GM12878 (cell line): ENCODE data around the gene OLR1. TPM values are rescaled to one million over a fixed set of nuclear protein-coding genes. Genes with fewer than 3 reads are reported as not detected.

ENCODE experiments used
- ATF2 ChIP-seq: IDR thresholded peaks from 2 replicates; pipeline ENCODE4 v1.6.1; 2012; ENCODE audit warnings: low read length, inconsistent platforms
- CEBPB ChIP-seq, 2 experiments: fragments of 150-350 bp in 1 of 2; IDR thresholded peaks; 2 replicates each; pipeline ENCODE4 v1.6.1; 2012 to 2014; ENCODE audit warnings: low read depth in 2 of 2, low read length in 2 of 2, borderline replicate concordance in 1 of 2, inconsistent platforms in 1 of 2
- CTCF ChIP-seq, 3 experiments: IDR thresholded peaks in 2 of 3; conservative IDR thresholded peaks in 1 of 3; 2 replicates each; pipeline ENCODE4 v1.5.1; 2011; ENCODE audit warnings: low read depth in 3 of 3, low read length in 3 of 3, mild to moderate bottlenecking in 3 of 3, control low read depth in 2 of 3, moderate library complexity in 2 of 3, inconsistent platforms in 1 of 3, mixed read lengths in 1 of 3; ENCODE audit not compliant: control insufficient read depth in 2 of 3, insufficient read depth in 1 of 3; ENCODE audit errors: extremely low read depth in 1 of 3
- LARP7 ChIP-seq: fragments of 450-650 bp; IDR thresholded peaks from 2 replicates; pipeline ENCODE4 v1.6.1; 2017; ENCODE audit warnings: mild to moderate bottlenecking
- NRF1 ChIP-seq: conservative IDR thresholded peaks from 2 replicates; pipeline ENCODE4 v1.6.1; 2011; ENCODE audit warnings: mild to moderate bottlenecking, low read depth, low read length, improper control_type of control experiment
- RUNX3 ChIP-seq: IDR thresholded peaks from 2 replicates; pipeline ENCODE4 v1.6.1; 2012; ENCODE audit warnings: low read length, inconsistent platforms
- polyA plus RNA-seq, 11 experiments: library from polyadenylated mRNA; depleted of rRNA in 4 of 11; unstranded in 6 of 11; stranded (reverse) in 5 of 11; fragments of >200 nt; fragmentation: Nextera tagmentation in 4 of 11; fragmentation: Illumina TruSeq in 1 of 11; extraction: Ambion mirVana in 4 of 11; extraction: Trizol in 1 of 11; gene quantifications; 1 replicate in 1 of 11; 2 replicates in 10 of 11; pipeline versions ENCODE4 v1.2.1 to v1.2.3, GENCODE V29; 2011 to 2016; ENCODE audit warnings: inconsistent platforms in 2 of 11, missing spikeins in 2 of 11, low read depth in 1 of 11
- total RNA-seq, 4 experiments: library from RNA; depleted of rRNA in 3 of 4; stranded (reverse); fragments of >200 nt in 3 of 4; fragmentation: Illumina TruSeq in 1 of 4; extraction: Trizol in 1 of 4; gene quantifications; 2 replicates each; pipeline versions ENCODE4 v1.2.1 to v1.2.3, GENCODE V29; 2013 to 2021
- TF ChIP-seq, protein P1 (sequence below): fragments of 450-650 bp; IDR thresholded peaks from 2 replicates; pipeline ENCODE4 v1.6.1; 2016; ENCODE audit warnings: mild to moderate bottlenecking, moderate library complexity, borderline replicate concordance

The OLR1 gene
- total and polyA plus RNA-seq, 10 of the 15 experiments (the other 5 are each of a cell fraction or from before 2014, with no cell fraction given): 0.08 TPM; not detected in 9

GRCh38 chr12:10158406-10158805 lies 13.5 kb downstream of the OLR1 start (continued):
- TF ChIP-seq ATF2 (no peak), CEBPB (IDR thresholded peaks at IDR 0.05; ENCODE audit: borderline replicate concordance in 1 of 2, low read depth in 2 of 2, low read length in 2 of 2) (no peak), NRF1 (no peak), CTCF (IDR thresholded peaks at IDR 0.05 in 2 of 3, conservative IDR thresholded peaks at IDR 0.05 in 1 of 3; ENCODE audit: control insufficient read depth in 2 of 3, extremely low read depth in 1 of 3, insufficient read depth in 1 of 3, low read depth in 3 of 3, low read length in 3 of 3) (no peak), LARP7 (no peak), RUNX3 (no peak)
- TF ChIP-seq, protein P1, sequence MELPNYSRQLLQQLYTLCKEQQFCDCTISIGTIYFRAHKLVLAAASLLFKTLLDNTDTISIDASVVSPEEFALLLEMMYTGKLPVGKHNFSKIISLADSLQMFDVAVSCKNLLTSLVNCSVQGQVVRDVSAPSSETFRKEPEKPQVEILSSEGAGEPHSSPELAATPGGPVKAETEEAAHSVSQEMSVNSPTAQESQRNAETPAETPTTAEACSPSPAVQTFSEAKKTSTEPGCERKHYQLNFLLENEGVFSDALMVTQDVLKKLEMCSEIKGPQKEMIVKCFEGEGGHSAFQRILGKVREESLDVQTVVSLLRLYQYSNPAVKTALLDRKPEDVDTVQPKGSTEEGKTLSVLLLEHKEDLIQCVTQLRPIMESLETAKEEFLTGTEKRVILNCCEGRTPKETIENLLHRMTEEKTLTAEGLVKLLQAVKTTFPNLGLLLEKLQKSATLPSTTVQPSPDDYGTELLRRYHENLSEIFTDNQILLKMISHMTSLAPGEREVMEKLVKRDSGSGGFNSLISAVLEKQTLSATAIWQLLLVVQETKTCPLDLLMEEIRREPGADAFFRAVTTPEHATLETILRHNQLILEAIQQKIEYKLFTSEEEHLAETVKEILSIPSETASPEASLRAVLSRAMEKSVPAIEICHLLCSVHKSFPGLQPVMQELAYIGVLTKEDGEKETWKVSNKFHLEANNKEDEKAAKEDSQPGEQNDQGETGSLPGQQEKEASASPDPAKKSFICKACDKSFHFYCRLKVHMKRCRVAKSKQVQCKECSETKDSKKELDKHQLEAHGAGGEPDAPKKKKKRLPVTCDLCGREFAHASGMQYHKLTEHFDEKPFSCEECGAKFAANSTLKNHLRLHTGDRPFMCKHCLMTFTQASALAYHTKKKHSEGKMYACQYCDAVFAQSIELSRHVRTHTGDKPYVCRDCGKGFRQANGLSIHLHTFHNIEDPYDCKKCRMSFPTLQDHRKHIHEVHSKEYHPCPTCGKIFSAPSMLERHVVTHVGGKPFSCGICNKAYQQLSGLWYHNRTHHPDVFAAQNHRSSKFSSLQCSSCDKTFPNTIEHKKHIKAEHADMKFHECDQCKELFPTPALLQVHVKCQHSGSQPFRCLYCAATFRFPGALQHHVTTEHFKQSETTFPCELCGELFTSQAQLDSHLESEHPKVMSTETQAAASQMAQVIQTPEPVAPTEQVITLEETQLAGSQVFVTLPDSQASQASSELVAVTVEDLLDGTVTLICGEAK: no peak; the same call in 1 of the 2 replicates
